Mesendoderm (in vitro differentiated cells): Measurements from ENCODE around the gene RMRP.

Experiments
- DNase-seq: peaks from one replicate; pipeline ENCODE4 v3.0.0; 2013
- H2AK5ac ChIP-seq: 2 replicates; pipeline ENCODE4 v1.6.1; 2013; ENCODE audit warnings: low read length, inconsistent platforms
- H2BK120ac ChIP-seq: 2 replicates; pipeline ENCODE4 v1.6.1; 2013; ENCODE audit warnings: low read depth, mild to moderate bottlenecking, low read length, moderate library complexity, mixed read lengths
- H2BK15ac ChIP-seq: replicated peaks from 2 replicates; pipeline ENCODE4 v1.6.1; 2013; ENCODE audit warnings: low read depth, mild to moderate bottlenecking, moderate library complexity
- H2BK5ac ChIP-seq: 2 replicates; pipeline ENCODE4 v1.6.1; 2013; ENCODE audit warnings: low read length, inconsistent platforms
- H3K18ac ChIP-seq: 2 replicates; pipeline ENCODE4 v1.6.1; 2013; ENCODE audit warnings: mild to moderate bottlenecking, low read length, mixed read lengths
- H3K23ac ChIP-seq: one replicate; pipeline ENCODE4 v1.6.1; 2013; ENCODE audit warnings: low read length
- H3K27ac ChIP-seq: 2 replicates; pipeline ENCODE4 v1.5.1; 2013; ENCODE audit warnings: low read depth, mild to moderate bottlenecking, inconsistent platforms, low read length, moderate library complexity
- H3K27me3 ChIP-seq: 2 replicates; pipeline ENCODE4 v1.6.1; 2013; ENCODE audit warnings: low read length, control low read depth, mild to moderate bottlenecking, inconsistent platforms; ENCODE audit not compliant: insufficient read depth, poor library complexity
- H3K36me3 ChIP-seq: 2 replicates; pipeline ENCODE4 v1.6.1; 2013; ENCODE audit warnings: low read length, inconsistent platforms; ENCODE audit not compliant: control insufficient read depth, insufficient read depth
- H3K4ac ChIP-seq: one replicate; pipeline ENCODE4 v1.6.1; 2013; ENCODE audit warnings: low read depth, mild to moderate bottlenecking, low read length, moderate library complexity
- H3K4me1 ChIP-seq: 2 replicates; pipeline ENCODE4 v1.6.1; 2013; ENCODE audit warnings: low read depth, low read length, inconsistent platforms; ENCODE audit not compliant: control insufficient read depth
- H3K4me2 ChIP-seq: 2 replicates; pipeline ENCODE4 v1.6.1; 2013; ENCODE audit warnings: low read length
- H3K4me3 ChIP-seq: 2 replicates; pipeline ENCODE4 v1.5.1; 2013; ENCODE audit warnings: mild to moderate bottlenecking, low read length
- H3K56ac ChIP-seq: one replicate; pipeline ENCODE4 v1.6.1; 2013; ENCODE audit warnings: low read length
- H3K79me1 ChIP-seq: 2 replicates; pipeline ENCODE4 v1.6.1; 2013; ENCODE audit warnings: low read length, inconsistent platforms
- H3K79me2 ChIP-seq: 2 replicates; pipeline ENCODE4 v1.6.1; 2013; ENCODE audit warnings: mild to moderate bottlenecking, low read length; ENCODE audit not compliant: control insufficient read depth, insufficient read depth
- H3K9ac ChIP-seq: 2 replicates; pipeline ENCODE4 v1.6.1; 2013; ENCODE audit warnings: low read length, inconsistent platforms
- H4K5ac ChIP-seq: one replicate; pipeline ENCODE4 v1.6.1; 2013; ENCODE audit warnings: low read length
- H4K8ac ChIP-seq: one replicate; pipeline ENCODE4 v1.6.1; 2013; ENCODE audit warnings: low read depth, mild to moderate bottlenecking, control low read depth, low read length, moderate library complexity
- WGBS: extraction: QIAGEN DNeasy Blood & Tissue Kit; methylation state at CpG from one replicate; pipeline ENCODE4 v1.1.7; 2013; ENCODE audit warnings: low lambda C conversion rate, missing lambda C conversion rate; ENCODE audit not compliant: insufficient coverage; ENCODE audit errors: extremely low coverage; 5-methylcytosine and 5-hydroxymethylcytosine counted together

The RMRP gene

GRCh38 chr9:35666549-35666948 is 8.7 kb upstream of the RMRP start:
- no peak overlapping the region for H4K8ac ChIP-seq
- H3K4me1 ChIP-seq: peaks cover 5% of the 10 kb centered on the region
- H3K27ac ChIP-seq: no peak overlapping the region
- no peak overlapping the region for H3K18ac ChIP-seq
- no peak overlapping the region for H3K4me3 ChIP-seq
- peaks cover 1% of the 10 kb centered on the region for H3K36me3 ChIP-seq
- H4K5ac ChIP-seq: no peak overlapping the region
- no peak overlapping the region for H3K4ac ChIP-seq
- H2BK120ac ChIP-seq: no peak overlapping the region
- H3K23ac ChIP-seq: no peak overlapping the region
- whole genome bisulfite sequencing: no CpG with 5 or more reads among the region's 5 CpGs
- no peak overlapping the region for H2BK15ac ChIP-seq
- H3K79me1 ChIP-seq: peaks cover 12% of the 10 kb centered on the region
- H2BK5ac ChIP-seq: no peak overlapping the region
- no peaks in the 10 kb centered on the region for H3K27me3 ChIP-seq
- H2AK5ac ChIP-seq: no peak overlapping the region
- H3K79me2 ChIP-seq: no peaks in the 10 kb centered on the region
- no peak for DNase-seq
- no peak overlapping the region for H3K4me2 ChIP-seq
- no peak overlapping the region for H3K9ac ChIP-seq
- H3K56ac ChIP-seq: no peak overlapping the region

- Histone ChIP-seq H3K18ac (no peak overlapping the region), H3K4me1 (peaks cover 5% of the 10 kb centered on the region), H2AK5ac (no peak overlapping the region), H3K27ac (no peak overlapping the region), H3K36me3 (peaks cover 1% of the 10 kb centered on the region), H3K9ac (no peak overlapping the region), H4K8ac (no peak overlapping the region), H3K23ac (no peak overlapping the region), H3K4me3 (no peak overlapping the region), H3K4me2 (no peak overlapping the region), H3K4ac (no peak overlapping the region), H3K79me1 (peaks cover 12% of the 10 kb centered on the region), H2BK5ac (no peak overlapping the region), H3K56ac (no peak overlapping the region), H3K27me3 (no peaks in the 10 kb centered on the region), H4K5ac (no peak overlapping the region), H2BK120ac (no peak overlapping the region), H3K79me2 (no peaks in the 10 kb centered on the region), H2BK15ac (no peak overlapping the region)
- no peak for DNase-seq
- no CpG with 5 or more reads among the region's 1 CpG for WGBS
Measured at GRCh38 chr9:35666045-35666444, 8.2 kb upstream of the RMRP start.

- 100% methylated on average over 2 of the region's 5 CpGs for WGBS
- Histone ChIP-seq H3K79me2 (no peaks in the 10 kb centered on the region), H2BK15ac (no peak overlapping the region)
Measured at GRCh38 chr9:35665471-35665818, 7.6 kb upstream of the RMRP start.

GRCh38 chr9:35664531-35665470 is 7.0 kb upstream of the RMRP start, which contains the start of gene ARHGEF39:
ARHGEF39 (minus strand) TSS chr9:35665195; CDS start chr9:35665169, 26 bp downstream.
- Histone ChIP-seq H3K36me3 (peaks cover 6% of the 10 kb centered on the region), H3K56ac (peak within 1 kb of the TSS; percentile 84)

More at GRCh38 chr9:35665471-35665818, 7.6 kb upstream of the RMRP start:
- Histone ChIP-seq H3K4me3 (no peak overlapping the region), H3K27ac (no peak overlapping the region), H3K4me1 (peaks cover 5% of the 10 kb centered on the region), H4K5ac (no peak overlapping the region), H3K23ac (no peak overlapping the region), H3K4ac (no peak overlapping the region), H3K56ac (peak overlapping the region; percentile 76), H3K36me3 (peaks cover 6% of the 10 kb centered on the region), H2BK5ac (no peak overlapping the region), H3K4me2 (peak overlapping the region; percentile 19), H3K27me3 (no peaks in the 10 kb centered on the region), H2BK120ac (no peak overlapping the region), H3K9ac (peak overlapping the region; percentile 58), H3K79me1 (peaks cover 12% of the 10 kb centered on the region), H3K18ac (no peak overlapping the region), H4K8ac (no peak overlapping the region), H2AK5ac (no peak overlapping the region)
- no peak for DNase-seq

GRCh38 chr9:35662437-35662836 is 4.6 kb upstream of the RMRP start:
- H3K4me3 ChIP-seq: no peak overlapping the region
- WGBS: no CpG with 5 or more reads among the region's 7 CpGs

More at GRCh38 chr9:35664531-35665470, 7.0 kb upstream of the RMRP start, which contains the start of gene ARHGEF39:
- Histone ChIP-seq H3K27ac (no peak within 1 kb of the TSS), H2BK15ac (no peak within 1 kb of the TSS), H3K23ac (peak within 1 kb of the TSS; percentile 70), H4K8ac (no peak within 1 kb of the TSS), H3K4me3 (peak within 1 kb of the TSS; percentile 51), H3K4me1 (peaks cover 5% of the 10 kb centered on the region), H3K79me1 (peaks cover 12% of the 10 kb centered on the region), H2AK5ac (peak within 1 kb of the TSS; percentile 97), H3K4me2 (peak within 1 kb of the TSS; percentile 55), H4K5ac (no peak within 1 kb of the TSS), H3K79me2 (no peaks in the 10 kb centered on the region), H3K4ac (peak within 1 kb of the TSS; percentile 97), H2BK5ac (peak within 1 kb of the TSS; percentile 24), H3K18ac (peak within 1 kb of the TSS; percentile 75), H3K27me3 (no peaks in the 10 kb centered on the region), H2BK120ac (no peak within 1 kb of the TSS), H3K9ac (peak within 1 kb of the TSS; percentile 71)
- peak; percentile 93 for DNase-seq
- WGBS: no CpG with 5 or more reads among the region's 58 CpGs

More at GRCh38 chr9:35662437-35662836, 4.6 kb upstream of the RMRP start:
- peaks cover 6% of the 10 kb centered on the region for H3K36me3 ChIP-seq
- no peak overlapping the region for H2BK5ac ChIP-seq
- no peak overlapping the region for H3K56ac ChIP-seq
- no peak overlapping the region for H3K23ac ChIP-seq
- no peaks in the 10 kb centered on the region for H3K27me3 ChIP-seq
- H3K79me1 ChIP-seq: peaks cover 12% of the 10 kb centered on the region
- H4K5ac ChIP-seq: no peak overlapping the region
- no peaks in the 10 kb centered on the region for H3K79me2 ChIP-seq
- H2AK5ac ChIP-seq: no peak overlapping the region
- no peak overlapping the region for H3K4ac ChIP-seq
- no peak for DNase-seq
- no peak overlapping the region for H2BK120ac ChIP-seq
- H2BK15ac ChIP-seq: no peak overlapping the region
- H3K4me2 ChIP-seq: no peak overlapping the region
- no peak overlapping the region for H4K8ac ChIP-seq
- H3K18ac ChIP-seq: no peak overlapping the region
- peaks cover 5% of the 10 kb centered on the region for H3K4me1 ChIP-seq
- H3K9ac ChIP-seq: no peak overlapping the region
- no peak overlapping the region for H3K27ac ChIP-seq
